Pancreas (tissue), 10 donors: ENCODE data around the gene SYPL2. TPM values are rescaled to one million over a fixed set of nuclear protein-coding genes. Genes with fewer than 3 reads are reported as not detected.

Experiments used
- ATAC-seq, 4 donors: fragments of 200-7000 bp; cut with Tn5 transposase; one replicate each; pipeline versions ENCODE4 v1.8.0 to v1.9.1; 2020; ENCODE audit warnings: mild to moderate bottlenecking in 4 of 4, moderate library complexity in 4 of 4
- DNase-seq, 6 donors: peaks; one replicate each; pipeline ENCODE4 v3.0.0-alpha.2; 2020
- FAIRE-seq: peaks from 2 replicates; lab custom pipeline; 2012; peaks lifted over from hg19 to GRCh38; lab: Jason Lieb, UNC
- H3K27ac ChIP-seq, 4 donors: fragments of 200-600 bp; sonication (generic); 1 replicate in 3 of 4; 2 replicates in 1 of 4; pipeline versions ENCODE4 v1.5.0 to v1.8.0; 2020
- H3K27me3 ChIP-seq, 4 donors: fragments of 200-600 bp; one replicate each; pipeline ENCODE4 v1.8.0; 2021
- H3K36me3 ChIP-seq, 3 donors: fragments of 200-600 bp; sonication (generic) in 1 of 3; one replicate each; pipeline versions ENCODE4 v1.5.0 to v1.8.0; 2020 to 2021
- H3K4me1 ChIP-seq, 3 donors: fragments of 200-600 bp; one replicate each; pipeline ENCODE4 v1.8.0; 2021
- H3K4me3 ChIP-seq, 4 donors: fragments of 200-600 bp; sonication (generic) in 2 of 4; one replicate each; pipeline versions ENCODE4 v1.5.0 to v1.8.0; 2020 to 2021
- H3K9me3 ChIP-seq, 4 donors: fragments of 200-600 bp; one replicate each; pipeline ENCODE4 v1.8.0; 2021
- CTCF ChIP-seq, 4 donors: fragments of 200-600 bp; sonication (generic) in 3 of 4; IDR thresholded peaks; one replicate each; pipeline versions ENCODE4 v1.5.0 to v1.8.0; 2021; ENCODE audit warnings: antibody characterized with exemption in 4 of 4
- WGBS, 2 donors: extraction: QIAGEN DNeasy Blood & Tissue Kit; methylation state at CpG; one replicate each; pipeline ENCODE4 v1.1.7; 2013; 5-methylcytosine and 5-hydroxymethylcytosine counted together
- intact Hi-C, 3 donors: fragments of 100-400 bp; cut with DNase I; formaldehyde crosslinking; loops; one replicate each; pipeline versions ENCODE4 v1.11.1 to v1.14.2; 2022
- polyA plus RNA-seq, 2 donors: library from polyadenylated mRNA; stranded (reverse); fragments of 200-250 nt; gene quantifications; one replicate each; pipeline ENCODE4 v1.2.3, GENCODE V29; 2013
- total RNA-seq, 6 donors: library from RNA; stranded (reverse); fragmentation: NEBNext Ultra II Directional in 4 of 6; extraction: Animal tissue kit (Norgen Biotek cat#: 25700) in 4 of 6; gene quantifications; one replicate each; pipeline versions ENCODE4 v1.2.1 to v1.2.4, GENCODE V29; 2021 to 2023
- donor health status: healthy with polysubstance abuse.
- donor health status: DM: no; HTN: no; CAD: no; lungs with moderate emphysema.
- donor health status: DM: no; HTN: no; CAD: no.
- donor health status: control.
- donor health status: control.
- donor health status: Bipolar disorder and iron deficiency.
- donor health status: DM: yes; HTN: yes; CAD: no.
- donor health status: DM: no; HTN: no; CAD: no.
- donor health status: DM: no; HTN: no; CAD: no.
- donor health status: DM: yes; HTN: yes; CAD: no.

Gene SYPL2
- total RNA-seq (1 to 10 TPM; 1.5 to 3.7 (median 2.5) TPM), polyA plus RNA-seq (1 to 10 TPM; 1.5 to 2.8 TPM)

DNA sequence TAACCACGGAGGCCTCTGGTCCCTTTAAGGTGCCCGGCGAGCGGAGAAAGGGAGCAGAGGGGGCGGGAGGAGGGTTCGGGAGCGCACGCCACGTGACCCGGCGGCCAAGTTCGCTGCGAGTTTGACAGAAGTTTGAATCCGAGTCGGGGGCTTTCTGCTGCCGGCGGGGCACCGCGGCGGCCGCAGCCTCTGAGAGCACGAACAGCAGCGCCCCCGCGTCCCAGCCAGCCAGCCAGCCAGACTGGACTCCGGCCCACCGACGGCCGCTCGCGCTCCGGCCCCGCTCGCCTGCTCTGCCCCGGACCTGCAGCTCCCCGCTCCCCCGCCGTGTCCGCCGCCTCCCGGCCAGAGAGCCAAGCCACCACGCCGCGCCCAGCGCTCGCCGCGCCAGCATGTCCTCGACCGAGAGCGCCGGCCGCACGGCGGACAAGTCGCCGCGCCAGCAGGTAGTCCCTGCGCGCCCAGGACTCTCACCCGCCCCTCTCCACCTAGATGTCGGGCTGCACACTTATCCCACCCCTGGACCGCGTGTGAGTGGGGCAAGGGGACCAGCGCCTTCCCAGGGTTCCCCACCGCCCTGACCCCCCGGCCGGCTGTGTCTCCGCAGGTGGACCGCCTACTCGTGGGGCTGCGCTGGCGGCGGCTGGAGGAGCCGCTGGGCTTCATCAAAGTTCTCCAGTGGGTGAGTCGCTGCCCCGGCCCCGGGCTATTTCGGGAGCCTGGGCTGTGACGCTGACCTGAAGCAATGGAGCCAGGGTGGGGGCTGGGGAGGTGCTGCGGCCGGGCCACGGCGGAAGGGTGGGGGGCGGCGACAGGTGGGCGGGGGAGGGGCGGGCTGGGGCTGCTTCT, at the start of gene SYPL2:
TSS of gene SYPL2 (plus strand) at position 95 of the 849 bp plus-strand sequence. CDS start at position 393, 298 bp downstream.
- Histone ChIP-seq H3K36me3 (no peaks in the 10 kb centered on the region), H3K27me3 (no peaks in the 10 kb centered on the region), H3K4me3 (peak within 1 kb of the TSS; percentile 65 to 81 (median 72)), H3K4me1 (peaks cover 0 to 5% (median 0%) of the 10 kb centered on the region in 3 donors), H3K9me3 (no peaks in the 10 kb centered on the region), H3K27ac (peak within 1 kb of the TSS; percentile 11 to 63 (median 30))
- WGBS, 2 donors: 1% methylated on average over 52 to 88 of the region's 88 CpGs
- ATAC-seq: peak; percentile 86 to 93 (median 91)
- intact Hi-C loops: no loop called here
- peak; percentile 65 to 89 (median 78) for DNase-seq
- no peak for FAIRE-seq
- no peak for TF ChIP-seq CTCF (IDR thresholded peaks at IDR 0.05)

DNA sequence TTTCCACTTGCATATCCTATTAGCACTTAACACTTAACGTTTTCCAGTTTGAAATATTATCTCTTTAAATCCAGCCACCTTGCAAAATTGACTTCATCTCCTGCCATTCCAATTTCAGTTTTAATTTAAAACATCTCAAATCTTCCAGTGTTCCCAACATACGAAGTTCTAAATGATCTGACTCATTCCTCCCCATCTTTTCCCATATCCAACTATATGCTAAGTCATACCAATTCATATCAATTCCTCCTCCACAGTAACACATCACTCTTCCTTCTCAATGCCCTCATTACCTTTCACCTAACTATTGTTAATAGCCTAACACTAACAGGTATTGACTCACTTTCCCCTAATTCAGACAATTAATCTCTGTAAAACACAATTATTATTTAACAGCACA, 42.8 kb upstream of the SYPL2 start:
- intact Hi-C loops: no loop called here
- Histone ChIP-seq H3K9me3 (no peaks in the 10 kb centered on the region), H3K27ac (no peak overlapping the region), H3K36me3 (peaks cover 0 to 8% (median 6%) of the 10 kb centered on the region in 3 donors), H3K27me3 (no peaks in the 10 kb centered on the region), H3K4me1 (peaks cover 7 to 16% (median 12%) of the 10 kb centered on the region in 3 donors), H3K4me3 (no peak overlapping the region)
- no peak for ATAC-seq
- no peak for FAIRE-seq
- 59 to 62% methylated on average over 2 of the region's 2 CpGs for WGBS, 2 donors
- no peak for DNase-seq
- no peak for TF ChIP-seq CTCF (IDR thresholded peaks at IDR 0.05)

GRCh38 chr1:109425391-109426280, 40.7 kb upstream of the SYPL2 start:
- DNase-seq (peak in 1 of 6 donors; percentile 61), ATAC-seq (peak; percentile 35 to 59 (median 42)), FAIRE-seq (no peak)
- peak overlapping the region; percentile 43 to 91 (median 70) for H3K4me3 ChIP-seq
- WGBS, 2 donors: 1% methylated on average over 32 of the region's 32 CpGs
- H3K4me1 ChIP-seq: peaks cover 7 to 16% (median 12%) of the 10 kb centered on the region in 3 donors
- no peak for TF ChIP-seq CTCF (IDR thresholded peaks at IDR 0.05)
- H3K36me3 ChIP-seq: peaks cover 0 to 6% (median under 1%) of the 10 kb centered on the region in 3 donors
- no peaks in the 10 kb centered on the region for H3K9me3 ChIP-seq
- H3K27ac ChIP-seq: peak overlapping the region; percentile 51 to 81 (median 62)
- intact Hi-C loops: no loop called here
- H3K27me3 ChIP-seq: no peaks in the 10 kb centered on the region

DNA sequence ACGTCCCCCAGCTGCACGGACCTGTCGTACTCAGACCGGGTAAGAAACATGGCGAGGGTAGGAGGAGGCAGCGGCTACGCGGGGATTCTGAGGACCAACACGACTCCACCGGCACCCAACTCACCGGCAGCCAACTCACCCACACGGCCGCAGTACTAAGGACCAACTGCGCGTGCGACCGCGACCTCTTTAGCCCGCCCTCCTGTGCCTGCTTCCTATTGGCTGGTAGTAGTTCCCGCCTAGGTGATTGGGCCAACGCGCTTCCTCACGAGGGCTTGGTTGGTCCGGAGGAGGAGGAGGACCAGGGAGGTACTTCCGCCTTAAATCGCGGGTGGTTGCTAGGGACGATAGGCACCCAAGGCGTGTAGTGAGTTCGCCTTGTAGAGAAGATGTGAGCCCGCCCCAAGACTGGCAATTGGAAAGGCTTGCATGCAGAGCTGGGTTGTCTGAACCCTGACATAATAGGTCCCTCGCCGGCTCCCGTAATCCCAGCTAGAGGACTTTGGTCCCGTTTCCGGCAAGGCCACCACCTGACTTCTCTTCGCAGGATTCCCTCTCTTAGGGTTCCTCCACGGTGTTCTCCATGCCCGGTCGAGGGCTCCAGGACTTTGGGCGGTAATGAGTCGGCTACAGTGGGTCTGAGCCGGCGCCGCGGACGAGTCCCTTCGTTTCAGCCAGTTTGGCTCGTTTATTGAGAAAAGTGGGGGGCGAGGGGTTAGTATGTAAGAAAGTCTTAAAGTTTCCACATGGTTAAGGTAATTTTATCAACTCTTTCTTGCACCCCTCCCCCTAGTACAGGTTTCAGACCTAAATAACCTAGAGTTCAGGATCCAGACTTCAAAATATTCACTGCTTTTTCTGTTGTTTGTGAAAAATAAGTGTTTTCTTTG, 39.8 kb upstream of the SYPL2 start, which contains the start of gene PSMA5:
TSS of gene PSMA5 (minus strand) at position 168 of the 890 bp plus-strand sequence. CDS start at position 50, 118 bp downstream.
- DNase-seq (peak; percentile 89 to 98 (median 96)), FAIRE-seq (peak; percentile 90), ATAC-seq (peak; percentile 97 to 100 (median 98))
- no peaks in the 10 kb centered on the region for H3K9me3 ChIP-seq
- no peaks in the 10 kb centered on the region for H3K27me3 ChIP-seq
- intact Hi-C loops: no loop called here
- WGBS, 2 donors: 0% methylated on average over 50 of the region's 50 CpGs
- TF ChIP-seq CTCF (IDR thresholded peaks at IDR 0.05): no peak
- peak within 1 kb of the TSS; percentile 43 to 91 (median 70) for H3K4me3 ChIP-seq
- peaks cover 7 to 16% (median 12%) of the 10 kb centered on the region in 3 donors for H3K4me1 ChIP-seq
- H3K27ac ChIP-seq: peak within 1 kb of the TSS; percentile 51 to 81 (median 62)
- H3K36me3 ChIP-seq: no peaks in the 10 kb centered on the region
